ENCODE data around the gene KRT32. TPM values are rescaled to one million over a fixed set of nuclear protein-coding genes. Genes with fewer than 3 reads are reported as not detected.

The KRT32 gene
- total RNA-seq, 1 experiment from 2014 or later: 0.72 TPM

GRCh38 chr17:41429667-41430066 is 37.5 kb downstream of the KRT32 start:
- ATAC-seq (no peak), DNase-seq (ENCODE audit: low read depth, low spot score) (no peak)
- intact Hi-C loops (cut with micrococcal nuclease; ENCODE audit: unreplicated experiment): no loop called here
- no peaks in the 10 kb centered on the region for H3K9me3 ChIP-seq (ENCODE audit: control insufficient read depth, insufficient read depth, low read depth, low read length)
- H3K4me3 ChIP-seq (ENCODE audit: low read depth in 2 of 2, low read length in 2 of 2): no peak overlapping the region
- in situ Hi-C loops (cut with HindIII; ENCODE audit: low pct_unique_long_range_greater_than_20kb, low sequenced_read_pairs): no loop called here
- H3K4me1 ChIP-seq (ENCODE audit: control insufficient read depth, insufficient read depth, low read length): peaks cover 3% of the 10 kb centered on the region; the same call in 1 of the 2 replicates
- POLR2A ChIA-PET: no interaction called here
- BruUV-seq (replicated peaks): no TSS peak
- TF ChIP-seq CTCF (IDR thresholded peaks at IDR 0.05) (no peak), POLR2AphosphoS5 (IDR thresholded peaks at IDR 0.05; ENCODE audit: low read depth, low read length) (no peak), SIN3A (IDR thresholded peaks at IDR 0.05; ENCODE audit: borderline replicate concordance, insufficient read depth, low read depth, low read length) (no peak), TCF7L2 (IDR thresholded peaks at IDR 0.05; ENCODE audit: low read depth, low read length) (no peak), REST (IDR thresholded peaks at IDR 0.05; ENCODE audit: insufficient read depth in 1 of 2, low read depth in 2 of 2, low read length in 1 of 2) (no peak)
- no peak overlapping the region for H3K27ac ChIP-seq (ENCODE audit: low read length)
- no peaks in the 10 kb centered on the region for H3K27me3 ChIP-seq (ENCODE audit: control insufficient read depth, insufficient read depth, low read length)
- no peaks in the 10 kb centered on the region for H3K36me3 ChIP-seq (ENCODE audit: control insufficient read depth, insufficient read depth, low read length)
- CTCF ChIA-PET: no interaction called here

GRCh38 chr17:41428591-41429291 is 38.4 kb downstream of the KRT32 start:
- ATAC-seq: peak; percentile 67; the same call in 1 of the 2 replicates
- H3K27ac ChIP-seq (ENCODE audit: low read length): no peak overlapping the region
- H3K27me3 ChIP-seq (ENCODE audit: control insufficient read depth, insufficient read depth, low read length): no peaks in the 10 kb centered on the region
- peaks cover 3% of the 10 kb centered on the region; the same call in 1 of the 2 replicates for H3K4me1 ChIP-seq (ENCODE audit: control insufficient read depth, insufficient read depth, low read length)
- BruUV-seq (replicated peaks): no TSS peak
- H3K4me3 ChIP-seq (ENCODE audit: low read depth in 2 of 2, low read length in 2 of 2): no peak overlapping the region
- no peak for DNase-seq (ENCODE audit: low read depth, low spot score)
- TF ChIP-seq POLR2AphosphoS5 (IDR thresholded peaks at IDR 0.05; ENCODE audit: low read depth, low read length) (no peak), REST (IDR thresholded peaks at IDR 0.05; ENCODE audit: insufficient read depth in 1 of 2, low read depth in 2 of 2, low read length in 1 of 2) (no peak), TCF7L2 (IDR thresholded peaks at IDR 0.05; ENCODE audit: low read depth, low read length) (no peak), SIN3A (IDR thresholded peaks at IDR 0.05; ENCODE audit: borderline replicate concordance, insufficient read depth, low read depth, low read length) (no peak), CTCF (IDR thresholded peaks at IDR 0.05) (no peak)
- in situ Hi-C loops (cut with HindIII; ENCODE audit: low pct_unique_long_range_greater_than_20kb, low sequenced_read_pairs) (no loop called here), intact Hi-C loops (cut with micrococcal nuclease; ENCODE audit: unreplicated experiment) (no loop called here)
- no peaks in the 10 kb centered on the region for H3K36me3 ChIP-seq (ENCODE audit: control insufficient read depth, insufficient read depth, low read length)
- ChIA-PET CTCF (no interaction called here), POLR2A (no interaction called here)
- no peaks in the 10 kb centered on the region for H3K9me3 ChIP-seq (ENCODE audit: control insufficient read depth, insufficient read depth, low read depth, low read length)

All from Panc1 (cell line).